LNCaP clone FGC (cell line): ENCODE results near the gene CCM2.

Experiments
- DNase-seq: peaks from one replicate; pipeline ENCODE4 v3.0.0-alpha.2; 2011; ENCODE audit warnings: low read depth
- H3K4me3 ChIP-seq: 2 replicates; pipeline ENCODE4 v1.5.1; 2011; ENCODE audit warnings: mild to moderate bottlenecking, low read depth, low read length, control low read depth
- TF ChIP-seq, protein P1 (sequence below): IDR thresholded peaks from 2 replicates; pipeline ENCODE4 v1.5.1; 2012; ENCODE audit warnings: mild to moderate bottlenecking; ENCODE audit not compliant: control insufficient read depth, insufficient read depth; ENCODE audit errors: extremely low read depth

Gene CCM2

DNA sequence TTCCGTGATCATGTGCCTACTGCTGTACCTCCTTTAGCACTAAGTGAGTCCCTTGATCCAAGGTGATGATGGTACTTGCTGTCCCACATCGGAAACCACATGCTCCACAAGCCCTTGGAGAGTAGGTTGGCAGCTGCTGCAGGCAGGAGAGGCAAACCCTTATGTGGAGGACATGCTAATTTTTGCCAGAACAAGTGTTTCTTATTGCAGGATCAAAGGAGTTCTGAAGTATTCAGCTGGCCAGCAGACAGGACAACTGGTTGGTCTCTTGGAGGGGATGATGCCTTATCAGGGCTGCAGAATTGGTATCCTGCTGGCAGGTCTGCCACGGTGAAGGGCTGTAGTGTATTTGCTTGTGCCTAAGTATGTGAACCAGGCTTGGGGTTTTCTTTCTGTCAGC is 52.0 kb downstream of the CCM2 start:
- DNase-seq = no peak
- H3K4me3 ChIP-seq = no peak overlapping the region
- TF ChIP-seq, protein P1, sequence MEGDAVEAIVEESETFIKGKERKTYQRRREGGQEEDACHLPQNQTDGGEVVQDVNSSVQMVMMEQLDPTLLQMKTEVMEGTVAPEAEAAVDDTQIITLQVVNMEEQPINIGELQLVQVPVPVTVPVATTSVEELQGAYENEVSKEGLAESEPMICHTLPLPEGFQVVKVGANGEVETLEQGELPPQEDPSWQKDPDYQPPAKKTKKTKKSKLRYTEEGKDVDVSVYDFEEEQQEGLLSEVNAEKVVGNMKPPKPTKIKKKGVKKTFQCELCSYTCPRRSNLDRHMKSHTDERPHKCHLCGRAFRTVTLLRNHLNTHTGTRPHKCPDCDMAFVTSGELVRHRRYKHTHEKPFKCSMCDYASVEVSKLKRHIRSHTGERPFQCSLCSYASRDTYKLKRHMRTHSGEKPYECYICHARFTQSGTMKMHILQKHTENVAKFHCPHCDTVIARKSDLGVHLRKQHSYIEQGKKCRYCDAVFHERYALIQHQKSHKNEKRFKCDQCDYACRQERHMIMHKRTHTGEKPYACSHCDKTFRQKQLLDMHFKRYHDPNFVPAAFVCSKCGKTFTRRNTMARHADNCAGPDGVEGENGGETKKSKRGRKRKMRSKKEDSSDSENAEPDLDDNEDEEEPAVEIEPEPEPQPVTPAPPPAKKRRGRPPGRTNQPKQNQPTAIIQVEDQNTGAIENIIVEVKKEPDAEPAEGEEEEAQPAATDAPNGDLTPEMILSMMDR = no peak

DNA sequence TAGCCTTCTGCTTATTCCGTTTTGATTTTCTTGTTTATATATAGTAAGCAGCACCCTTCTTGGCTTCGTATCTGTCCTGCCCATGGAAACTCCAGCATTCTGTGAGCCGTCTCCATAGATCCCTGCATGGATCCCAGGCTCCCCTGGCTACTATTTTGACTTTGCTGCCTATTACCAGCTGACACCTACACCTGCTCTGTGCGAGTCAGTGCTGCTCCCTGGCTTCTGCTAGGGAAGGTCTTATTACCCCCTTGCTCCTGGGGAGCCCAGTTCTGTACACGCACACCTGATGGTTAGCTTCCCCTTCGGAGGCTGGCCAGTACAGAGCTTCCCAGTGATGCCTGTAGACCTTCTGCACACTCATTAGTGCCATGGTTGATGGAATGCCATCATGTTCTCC is 53.4 kb downstream of the CCM2 start:
- H3K4me3 ChIP-seq = no peak overlapping the region
- TF ChIP-seq, protein P1 = no peak
- DNase-seq = no peak

DNA sequence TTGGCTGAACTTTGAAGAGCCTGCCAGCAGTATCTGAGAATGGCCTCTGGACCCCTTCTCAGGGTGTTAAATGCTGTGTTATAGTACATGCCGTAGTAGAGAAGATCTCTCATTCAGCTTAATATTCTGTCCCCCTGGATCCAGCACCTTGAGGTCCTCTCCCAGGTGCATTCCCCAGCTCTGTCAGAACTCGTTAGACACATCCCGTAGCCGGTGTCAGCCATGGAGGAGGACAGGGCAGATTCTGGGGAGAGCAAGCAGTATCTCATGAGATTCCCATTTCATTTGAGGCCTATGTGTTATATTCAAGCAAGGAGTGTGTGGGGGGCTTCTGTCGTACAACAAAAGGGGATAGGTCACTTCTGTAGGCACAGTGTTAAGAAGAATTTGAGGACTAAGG is 53.9 kb downstream of the CCM2 start:
- no peak for DNase-seq
- no peak overlapping the region for H3K4me3 ChIP-seq
- TF ChIP-seq, protein P1 = no peak

DNA sequence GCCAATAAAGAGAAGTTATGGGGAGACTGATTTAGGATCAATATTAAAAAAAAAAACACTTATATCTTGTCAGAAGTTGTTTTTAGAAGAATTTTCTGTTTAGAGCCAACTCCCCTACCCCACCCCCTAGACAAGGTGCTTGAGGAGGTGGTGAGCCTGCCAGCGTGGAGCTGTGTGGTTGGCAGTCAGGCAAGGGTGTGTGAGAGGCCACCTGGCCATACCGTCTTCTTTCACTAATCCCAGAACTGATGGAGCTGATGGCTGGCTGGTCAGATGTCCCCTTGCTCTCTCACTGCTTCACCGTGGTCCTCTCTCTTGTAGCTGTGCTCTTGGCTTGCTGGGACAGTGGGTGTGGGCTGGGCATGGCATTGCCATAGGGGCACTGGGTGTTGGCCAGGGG is 54.4 kb downstream of the CCM2 start:
- no peak for DNase-seq
- TF ChIP-seq, protein P1 = no peak
- no peak overlapping the region for H3K4me3 ChIP-seq

DNA sequence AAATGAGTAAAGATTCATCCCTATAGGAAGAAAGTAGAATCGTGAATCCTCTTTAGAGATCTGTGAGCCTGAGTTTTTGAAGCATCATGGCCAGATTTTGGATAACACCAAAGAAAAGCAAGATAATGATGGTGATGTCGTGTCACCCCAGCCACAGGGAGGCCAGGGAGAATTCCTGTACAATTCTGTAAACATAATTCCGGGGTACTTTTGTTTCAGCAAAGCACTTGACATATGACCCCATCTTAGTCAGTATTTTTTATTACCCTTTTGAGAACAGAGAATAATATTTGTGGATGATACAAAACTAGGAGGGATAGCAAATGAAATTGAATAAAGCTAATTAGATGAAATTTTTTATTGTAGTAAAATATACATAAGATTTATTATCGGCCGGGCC is 55.0 kb downstream of the CCM2 start:
- DNase-seq = no peak
- H3K4me3 ChIP-seq = no peak overlapping the region
- TF ChIP-seq, protein P1 = no peak

DNA sequence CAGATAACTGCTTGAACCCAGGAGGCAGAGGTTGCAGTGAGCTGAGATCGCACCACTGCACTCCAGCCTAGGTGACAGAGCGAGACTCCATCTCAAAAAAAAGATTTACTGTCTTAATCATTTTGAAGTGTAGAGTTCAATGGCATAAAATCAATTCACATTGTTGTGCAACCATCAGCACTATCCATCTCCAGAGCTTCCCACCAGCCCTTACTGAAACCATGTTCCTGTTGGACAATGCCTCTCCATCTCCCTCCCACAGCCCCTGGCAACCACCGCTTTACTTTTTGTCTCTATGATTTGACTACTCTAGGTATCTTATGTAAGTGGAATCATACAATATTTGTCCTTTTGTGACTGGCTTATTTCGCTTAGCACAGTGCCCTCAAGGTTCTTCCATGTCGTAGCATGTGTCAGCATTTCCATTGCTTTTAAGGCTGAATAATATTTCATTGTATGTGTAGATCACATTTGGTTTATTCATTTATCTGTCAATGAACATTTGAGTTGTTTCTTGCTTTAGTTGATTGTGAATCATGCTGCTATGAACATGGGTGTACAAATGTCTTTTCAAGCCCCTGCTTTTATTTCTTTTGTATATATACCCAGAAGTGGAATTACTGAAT is 55.7 kb downstream of the CCM2 start:
- DNase-seq = no peak
- H3K4me3 ChIP-seq = no peak overlapping the region
- TF ChIP-seq, protein P1 = no peak

DNA sequence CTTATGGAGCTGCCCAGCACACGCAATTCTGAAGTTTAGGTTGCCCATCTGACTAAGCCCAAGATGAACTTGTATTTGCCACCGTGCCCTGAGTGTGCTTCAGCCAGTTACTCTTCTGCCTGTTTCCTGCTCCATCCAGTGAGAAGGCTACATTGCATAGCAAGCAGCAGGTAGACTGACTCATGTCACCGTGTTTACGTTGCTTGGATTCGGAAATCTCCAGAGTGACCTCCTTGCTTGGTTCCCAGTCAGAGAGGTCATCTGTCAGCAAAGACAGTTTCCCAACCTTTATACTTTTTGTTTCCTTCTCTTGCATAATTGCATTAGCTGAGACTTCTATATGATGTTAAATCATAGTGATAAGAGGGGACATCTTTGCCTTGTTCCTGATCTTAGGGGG is 57.9 kb downstream of the CCM2 start:
- TF ChIP-seq, protein P1 = no peak
- no peak overlapping the region for H3K4me3 ChIP-seq
- no peak for DNase-seq
